ENCODE measurements around the gene SLC24A2. TPM values are rescaled to one million over a fixed set of nuclear protein-coding genes. Genes with fewer than 3 reads are reported as not detected.
A peak's percentile ranks its signal among the peaks of the same experiment; 100 is the strongest.
"Not testable (repeated sequence)": the region's sequence is repeated elsewhere in the genome, so short reads cannot be mapped to it uniquely, and the experiment has no call there.

The SLC24A2 gene
- 10 to 100 TPM in 1 of 8 experiments, 1 to 10 TPM in 6, under 1 TPM in 1; 0.56 to 24.0 (median 2.6) TPM for total RNA-seq

- peak within 1 kb of the TSS; percentile 40 to 54 (median 42) for H3K4me3 ChIP-seq
- 0 to 5% methylated on average over 4 to 12 of the region's 67 CpGs; no CpG with 5 or more reads in 8 of the 10 experiments for WGBS, 10 experiments
- H3K27ac ChIP-seq: no peak within 1 kb of the TSS
- in situ Hi-C loops (cut with MboI; ENCODE audit: low pct_unique_long_range_greater_than_20kb in 2 of 9, low sequenced_read_pairs in 9 of 9, unreplicated experiment in 9 of 9): no loop called here
- peak; percentile 49 to 95 (median 94) for ATAC-seq (replicated peaks in 6 of 8)
- H3K4me1 ChIP-seq (replicated peaks in 1 of 2): no peaks in the 10 kb centered on the region
Observed at GRCh38 chr9:19788614-19789271, at the start of gene SLC24A2. Gene SLC24A2, minus strand, starts transcription at chr9:19789037.

GRCh38 chr9:19833331-19833730, 44.5 kb upstream of the SLC24A2 start:
- ATAC-seq (replicated peaks in 6 of 8); H3K27ac ChIP-seq; H3K4me1 ChIP-seq (replicated peaks in 1 of 2); in situ Hi-C loops (cut with MboI; ENCODE audit: low pct_unique_long_range_greater_than_20kb in 2 of 9, low sequenced_read_pairs in 9 of 9, unreplicated experiment in 9 of 9); H3K4me3 ChIP-seq: not testable (repeated sequence)
- 43 to 100% (median 93%) methylated on average over 1 to 8 of the region's 9 CpGs; no CpG with 5 or more reads in 5 of the 10 experiments for WGBS, 10 experiments

GRCh38 chr9:19830796-19831195, 42.0 kb upstream of the SLC24A2 start:
- Histone ChIP-seq H3K4me1 (replicated peaks in 1 of 2) (no peaks in the 10 kb centered on the region), H3K4me3 (no peak overlapping the region), H3K27ac (no peak overlapping the region)
- in situ Hi-C loops (cut with MboI; ENCODE audit: low pct_unique_long_range_greater_than_20kb in 2 of 9, low sequenced_read_pairs in 9 of 9, unreplicated experiment in 9 of 9): no loop called here
- no peak for ATAC-seq (replicated peaks in 6 of 8)
- 17 to 80% (median 50%) methylated on average over 1 of the region's 1 CpG; no CpG with 5 or more reads in 6 of the 10 experiments for WGBS, 10 experiments

- ATAC-seq (replicated peaks in 6 of 8): peak in 2 of 8 experiments; percentile 18 to 95
- Histone ChIP-seq H3K27ac (no peak overlapping the region), H3K4me1 (replicated peaks in 1 of 2) (no peaks in the 10 kb centered on the region), H3K4me3 (no peak overlapping the region)
- 0 to 86% (median 10%) methylated on average over 1 to 4 of the region's 4 CpGs; no CpG with 5 or more reads in 2 of the 10 experiments for WGBS, 10 experiments
- in situ Hi-C loops (cut with MboI; ENCODE audit: low pct_unique_long_range_greater_than_20kb in 2 of 9, low sequenced_read_pairs in 9 of 9, unreplicated experiment in 9 of 9): no loop called here
Observed at GRCh38 chr9:19828576-19829109, 39.8 kb upstream of the SLC24A2 start.

GRCh38 chr9:19816769-19817168, 27.9 kb upstream of the SLC24A2 start:
- no peaks in the 10 kb centered on the region for H3K4me1 ChIP-seq (replicated peaks in 1 of 2)
- WGBS, 10 experiments: 0 to 89% (median 67%) methylated on average over 1 to 2 of the region's 2 CpGs; no CpG with 5 or more reads in 3 of the 10 experiments
- H3K4me3 ChIP-seq: no peak overlapping the region
- no peak for ATAC-seq (replicated peaks in 6 of 8)
- no peak overlapping the region for H3K27ac ChIP-seq
- in situ Hi-C loops (cut with MboI; ENCODE audit: low pct_unique_long_range_greater_than_20kb in 2 of 9, low sequenced_read_pairs in 9 of 9, unreplicated experiment in 9 of 9): loop anchor here in 1 of 9 experiments (25.0 kb wide), 1 partner anchor 104 kb away; no protein-coding TSS in a partner anchor

GRCh38 chr9:19812194-19812593, 23.4 kb upstream of the SLC24A2 start:
- H3K4me1 ChIP-seq (replicated peaks in 1 of 2): peaks cover 5 to 10% of the 10 kb centered on the region in 2 donors

GRCh38 chr9:19809422-19810269, 20.8 kb upstream of the SLC24A2 start:
- peaks cover 8 to 18% of the 10 kb centered on the region in 2 donors for H3K4me1 ChIP-seq (replicated peaks in 1 of 2)
- ATAC-seq (replicated peaks in 6 of 8): no peak
- no peak overlapping the region for H3K27ac ChIP-seq
- WGBS, 10 experiments: 20 to 96% (median 87%) methylated on average over 4 to 9 of the region's 16 CpGs
- in situ Hi-C loops (cut with MboI; ENCODE audit: low pct_unique_long_range_greater_than_20kb in 2 of 9, low sequenced_read_pairs in 9 of 9, unreplicated experiment in 9 of 9): loop anchor here in 1 of 9 experiments (25.0 kb wide), 1 partner anchor 97 kb away; no protein-coding TSS in a partner anchor
- no peak overlapping the region for H3K4me3 ChIP-seq

More at GRCh38 chr9:19812194-19812593, 23.4 kb upstream of the SLC24A2 start:
- no peak for ATAC-seq (replicated peaks in 6 of 8)
- in situ Hi-C loops (cut with MboI; ENCODE audit: low pct_unique_long_range_greater_than_20kb in 2 of 9, low sequenced_read_pairs in 9 of 9, unreplicated experiment in 9 of 9): loop anchor here in 1 of 9 experiments (25.0 kb wide), 1 partner anchor 100 kb away; no protein-coding TSS in a partner anchor
- Histone ChIP-seq H3K4me3 (no peak overlapping the region), H3K27ac (no peak overlapping the region)

GRCh38 chr9:19807182-19807892, 18.5 kb upstream of the SLC24A2 start:
- in situ Hi-C loops (cut with MboI; ENCODE audit: low pct_unique_long_range_greater_than_20kb in 2 of 9, low sequenced_read_pairs in 9 of 9, unreplicated experiment in 9 of 9): loop anchor here in 1 of 9 experiments (25.0 kb wide), 1 partner anchor 95 kb away; no protein-coding TSS in a partner anchor
- Histone ChIP-seq H3K4me3 (no peak overlapping the region), H3K27ac (peak overlapping the region; percentile 15 to 55), H3K4me1 (replicated peaks in 1 of 2) (peaks cover 8 to 27% of the 10 kb centered on the region in 2 donors)
- ATAC-seq (replicated peaks in 6 of 8): peak in 6 of 8 experiments; percentile 40 to 89 (median 67)
- WGBS, 10 experiments: 0 to 22% (median 5%) methylated on average over 1 to 4 of the region's 4 CpGs

- WGBS, 10 experiments: 0 to 88% (median 33%) methylated on average over 1 of the region's 1 CpG; no CpG with 5 or more reads in 1 of the 10 experiments
- peaks cover 8 to 27% of the 10 kb centered on the region in 2 donors for H3K4me1 ChIP-seq (replicated peaks in 1 of 2)
- in situ Hi-C loops (cut with MboI; ENCODE audit: low pct_unique_long_range_greater_than_20kb in 2 of 9, low sequenced_read_pairs in 9 of 9, unreplicated experiment in 9 of 9): loop anchor here in 1 of 9 experiments (25.0 kb wide), 1 partner anchor 92 kb away; no protein-coding TSS in a partner anchor
- H3K4me3 ChIP-seq: no peak overlapping the region
- ATAC-seq (replicated peaks in 6 of 8): no peak
- H3K27ac ChIP-seq: no peak overlapping the region
Observed at GRCh38 chr9:19804431-19804830, 15.6 kb upstream of the SLC24A2 start.

- Histone ChIP-seq H3K27ac (no peak overlapping the region), H3K4me3 (no peak overlapping the region), H3K4me1 (replicated peaks in 1 of 2) (peaks cover 4 to 16% of the 10 kb centered on the region in 2 donors)
- ATAC-seq (replicated peaks in 6 of 8): no peak
- in situ Hi-C loops (cut with MboI; ENCODE audit: low pct_unique_long_range_greater_than_20kb in 2 of 9, low sequenced_read_pairs in 9 of 9, unreplicated experiment in 9 of 9): loop anchor here in 1 of 9 experiments (25.0 kb wide), 1 partner anchor 89 kb away; no protein-coding TSS in a partner anchor
- WGBS, 10 experiments: 33 to 100% (median 91%) methylated on average over 1 to 4 of the region's 6 CpGs; no CpG with 5 or more reads in 6 of the 10 experiments
Observed at GRCh38 chr9:19800884-19801283, 12.0 kb upstream of the SLC24A2 start.

GRCh38 chr9:19799784-19800183, 10.9 kb upstream of the SLC24A2 start:
- in situ Hi-C loops (cut with MboI; ENCODE audit: low pct_unique_long_range_greater_than_20kb in 2 of 9, low sequenced_read_pairs in 9 of 9, unreplicated experiment in 9 of 9): loop anchor here in 1 of 9 experiments (25.0 kb wide), 1 partner anchor 87 kb away; no protein-coding TSS in a partner anchor
- peak in 1 of 8 experiments; percentile 41 for ATAC-seq (replicated peaks in 6 of 8)
- Histone ChIP-seq H3K4me1 (replicated peaks in 1 of 2) (peaks cover 4 to 16% of the 10 kb centered on the region in 2 donors), H3K27ac (no peak overlapping the region), H3K4me3 (no peak overlapping the region)
- WGBS, 10 experiments: 24 to 72% (median 41%) methylated on average over 1 to 3 of the region's 3 CpGs; no CpG with 5 or more reads in 2 of the 10 experiments

GRCh38 chr9:19788152-19788551, 685 bp downstream of the SLC24A2 start:
- Histone ChIP-seq H3K27ac (no peak overlapping the region), H3K4me1 (replicated peaks in 1 of 2) (no peaks in the 10 kb centered on the region), H3K4me3 (peak overlapping the region; percentile 40 to 54 (median 42))
- 0 to 5% (median 2%) methylated on average over 5 to 18 of the region's 24 CpGs; no CpG with 5 or more reads in 5 of the 10 experiments for WGBS, 10 experiments
- in situ Hi-C loops (cut with MboI; ENCODE audit: low pct_unique_long_range_greater_than_20kb in 2 of 9, low sequenced_read_pairs in 9 of 9, unreplicated experiment in 9 of 9): no loop called here
- peak in 6 of 8 experiments; percentile 29 to 66 (median 36) for ATAC-seq (replicated peaks in 6 of 8)
